ENCODE measurements around the gene FAM219A. TPM values are rescaled to one million over a fixed set of nuclear protein-coding genes. Genes with fewer than 3 reads are reported as not detected.
"Not testable (repeated sequence)": the region's sequence is repeated elsewhere in the genome, so short reads cannot be mapped to it uniquely, and the experiment has no call there.

The FAM219A gene
- total RNA-seq, 1 experiment from 2014 or later = 13.1 TPM

- peak; percentile 84 for DNase-seq (ENCODE audit: low read depth)
- in situ Hi-C loops (cut with HindIII; ENCODE audit: low pct_unique_long_range_greater_than_20kb, low sequenced_read_pairs) = no loop called here
Measured at GRCh38 chr9:34454571-34455065, 3.8 kb downstream of the FAM219A start.

- DNase-seq (ENCODE audit: low read depth) = no peak
- in situ Hi-C loops (cut with HindIII; ENCODE audit: low pct_unique_long_range_greater_than_20kb, low sequenced_read_pairs) = no loop called here
Measured at GRCh38 chr9:34452568-34452967, 5.8 kb downstream of the FAM219A start.

- in situ Hi-C loops (cut with HindIII; ENCODE audit: low pct_unique_long_range_greater_than_20kb, low sequenced_read_pairs) = no loop called here
- DNase-seq (ENCODE audit: low read depth) = no peak
Measured at GRCh38 chr9:34451545-34451944, 6.8 kb downstream of the FAM219A start.

DNA sequence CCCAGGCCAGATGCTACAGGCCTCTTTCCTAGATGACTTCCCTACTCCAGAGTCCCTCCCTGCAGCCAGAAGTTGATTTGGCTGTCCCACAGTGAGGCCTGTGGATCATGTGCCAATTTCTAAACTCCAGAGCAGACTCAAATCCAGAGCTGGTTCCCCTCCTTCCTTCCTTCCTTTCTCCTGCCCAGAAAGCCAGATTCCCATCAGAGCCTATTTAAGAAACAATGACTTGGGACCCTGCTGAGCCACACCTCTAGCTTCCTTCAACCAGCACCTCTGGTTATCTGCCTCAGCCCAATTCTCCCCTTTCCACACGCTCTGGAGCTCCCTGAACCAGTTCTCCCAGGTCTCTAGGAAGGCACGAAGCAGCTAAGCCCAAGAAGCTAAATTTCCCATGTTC is 7.2 kb downstream of the FAM219A start:
- in situ Hi-C loops (cut with HindIII; ENCODE audit: low pct_unique_long_range_greater_than_20kb, low sequenced_read_pairs) = no loop called here
- no peak for DNase-seq (ENCODE audit: low read depth)

DNA sequence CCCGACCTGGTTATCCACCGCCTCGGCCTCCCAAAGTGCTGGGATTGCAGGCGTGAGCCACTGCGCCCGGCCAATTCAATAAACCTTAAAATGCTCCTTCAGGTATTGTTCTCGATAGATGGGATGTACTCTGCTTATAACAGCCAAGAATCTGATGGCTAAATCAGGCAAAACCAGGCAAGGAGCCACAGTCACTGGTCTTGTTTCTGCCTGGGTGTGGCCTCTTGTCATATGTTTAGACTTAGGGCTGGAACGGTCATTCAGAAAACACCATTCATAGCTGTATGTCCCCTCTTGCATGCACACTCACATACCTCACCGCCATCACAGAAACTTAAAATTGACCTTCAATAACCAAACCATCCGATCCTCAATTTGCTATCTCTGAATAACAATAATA is 7.7 kb downstream of the FAM219A start:
- in situ Hi-C loops (cut with HindIII; ENCODE audit: low pct_unique_long_range_greater_than_20kb, low sequenced_read_pairs) = no loop called here
- DNase-seq (ENCODE audit: low read depth) = no peak

DNA sequence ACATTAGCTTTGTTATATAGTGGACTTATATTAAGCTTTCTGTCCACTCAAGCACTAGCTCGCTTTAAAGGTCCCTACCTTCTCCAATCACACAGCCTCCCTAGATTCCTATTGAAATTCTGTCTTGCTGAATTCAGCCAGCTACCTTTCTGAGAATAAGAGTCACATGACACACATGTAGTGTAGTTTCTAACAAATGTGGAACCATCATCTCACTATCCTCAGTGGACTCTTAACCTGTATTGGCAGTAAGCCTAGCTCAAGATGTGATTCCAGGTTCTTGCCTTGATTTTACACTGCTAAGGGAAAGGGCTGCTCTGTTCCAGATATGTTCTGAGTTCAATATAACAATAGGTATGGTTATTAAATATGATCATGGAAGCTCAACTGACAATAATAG is 11.4 kb downstream of the FAM219A start:
- DNase-seq (ENCODE audit: low read depth) = no peak
- in situ Hi-C loops (cut with HindIII; ENCODE audit: low pct_unique_long_range_greater_than_20kb, low sequenced_read_pairs) = no loop called here

- DNase-seq (ENCODE audit: low read depth) = no peak
- in situ Hi-C loops (cut with HindIII; ENCODE audit: low pct_unique_long_range_greater_than_20kb, low sequenced_read_pairs) = no loop called here
Measured at GRCh38 chr9:34446468-34446891, 11.9 kb downstream of the FAM219A start.

GRCh38 chr9:34443976-34444375 is 14.4 kb downstream of the FAM219A start:
- in situ Hi-C loops (cut with HindIII; ENCODE audit: low pct_unique_long_range_greater_than_20kb, low sequenced_read_pairs) = no loop called here

DNA sequence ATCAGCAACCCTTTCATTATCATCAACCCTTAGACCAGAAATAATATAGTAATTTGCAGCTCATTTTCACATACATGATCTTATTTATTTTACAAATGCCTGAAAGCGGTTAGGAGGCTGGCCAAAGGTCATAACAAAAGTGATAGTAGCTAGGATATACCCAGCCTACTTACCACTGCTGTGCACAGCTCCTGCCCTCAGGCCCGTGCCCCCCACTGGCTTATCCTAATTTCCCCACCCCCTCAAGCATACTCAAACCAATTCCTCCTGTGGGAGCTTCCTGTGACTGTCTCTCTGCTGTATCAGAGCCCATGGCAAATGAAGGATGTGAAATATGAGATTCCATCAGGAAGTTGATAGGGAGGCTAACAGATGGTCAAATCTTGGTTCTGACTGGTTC is 14.8 kb downstream of the FAM219A start:
- DNase-seq (ENCODE audit: low read depth) = no peak
- in situ Hi-C loops (cut with HindIII; ENCODE audit: low pct_unique_long_range_greater_than_20kb, low sequenced_read_pairs) = no loop called here

More at GRCh38 chr9:34443976-34444375, 14.4 kb downstream of the FAM219A start:
- DNase-seq (ENCODE audit: low read depth) = no peak

- in situ Hi-C loops (cut with HindIII; ENCODE audit: low pct_unique_long_range_greater_than_20kb, low sequenced_read_pairs) = no loop called here
- no peak for DNase-seq (ENCODE audit: low read depth)
Measured at GRCh38 chr9:34442770-34443169, 15.6 kb downstream of the FAM219A start.

DNA sequence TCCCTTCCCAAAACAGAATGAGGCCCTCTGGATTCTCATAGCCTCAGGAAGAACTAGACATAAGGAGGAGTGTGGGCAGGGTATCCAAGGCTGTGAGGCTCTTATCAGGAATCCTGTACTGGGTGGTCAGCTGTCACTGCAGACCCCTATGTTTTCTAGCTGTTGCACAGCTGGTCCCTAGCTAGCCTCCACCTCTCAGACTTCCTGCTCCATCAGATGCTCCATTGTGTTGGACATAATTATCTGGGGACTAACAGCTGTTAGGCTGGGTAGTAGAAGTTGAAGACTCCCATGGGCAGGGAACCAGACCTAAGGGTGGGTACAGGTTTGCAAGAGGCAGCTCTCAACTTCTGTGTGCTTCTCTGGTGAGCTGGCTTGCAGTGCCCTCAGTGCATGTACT is 18.4 kb downstream of the FAM219A start:
- in situ Hi-C loops (cut with HindIII; ENCODE audit: low pct_unique_long_range_greater_than_20kb, low sequenced_read_pairs) = no loop called here
- DNase-seq (ENCODE audit: low read depth) = no peak

- in situ Hi-C loops (cut with HindIII; ENCODE audit: low pct_unique_long_range_greater_than_20kb, low sequenced_read_pairs) = not testable (repeated sequence)
Measured at GRCh38 chr9:34438465-34438864, 19.9 kb downstream of the FAM219A start.

DNA sequence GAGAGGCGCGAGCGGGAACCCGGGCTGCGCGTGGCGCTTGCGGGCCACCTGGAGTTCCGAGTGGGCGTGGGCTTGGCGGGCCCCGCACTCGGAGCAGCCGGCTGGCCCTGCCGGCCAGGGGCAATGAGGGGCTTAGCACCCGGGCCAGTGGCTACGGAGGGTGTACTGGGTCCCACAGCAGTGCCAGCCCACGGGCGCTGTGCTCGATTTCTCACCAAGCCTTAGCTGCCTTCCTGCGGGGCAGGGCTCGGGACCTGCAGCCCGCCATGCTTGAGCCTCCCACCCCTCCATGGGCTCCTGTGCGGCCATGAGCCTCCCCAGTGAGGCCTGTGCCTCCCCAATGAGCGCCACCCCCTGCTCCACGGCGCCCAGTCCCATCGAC is 20.5 kb downstream of the FAM219A start:
- DNase-seq (ENCODE audit: low read depth); in situ Hi-C loops (cut with HindIII; ENCODE audit: low pct_unique_long_range_greater_than_20kb, low sequenced_read_pairs): not testable (repeated sequence)

More at GRCh38 chr9:34438465-34438864, 19.9 kb downstream of the FAM219A start:
- not testable (repeated sequence) for DNase-seq (ENCODE audit: low read depth)

DNA sequence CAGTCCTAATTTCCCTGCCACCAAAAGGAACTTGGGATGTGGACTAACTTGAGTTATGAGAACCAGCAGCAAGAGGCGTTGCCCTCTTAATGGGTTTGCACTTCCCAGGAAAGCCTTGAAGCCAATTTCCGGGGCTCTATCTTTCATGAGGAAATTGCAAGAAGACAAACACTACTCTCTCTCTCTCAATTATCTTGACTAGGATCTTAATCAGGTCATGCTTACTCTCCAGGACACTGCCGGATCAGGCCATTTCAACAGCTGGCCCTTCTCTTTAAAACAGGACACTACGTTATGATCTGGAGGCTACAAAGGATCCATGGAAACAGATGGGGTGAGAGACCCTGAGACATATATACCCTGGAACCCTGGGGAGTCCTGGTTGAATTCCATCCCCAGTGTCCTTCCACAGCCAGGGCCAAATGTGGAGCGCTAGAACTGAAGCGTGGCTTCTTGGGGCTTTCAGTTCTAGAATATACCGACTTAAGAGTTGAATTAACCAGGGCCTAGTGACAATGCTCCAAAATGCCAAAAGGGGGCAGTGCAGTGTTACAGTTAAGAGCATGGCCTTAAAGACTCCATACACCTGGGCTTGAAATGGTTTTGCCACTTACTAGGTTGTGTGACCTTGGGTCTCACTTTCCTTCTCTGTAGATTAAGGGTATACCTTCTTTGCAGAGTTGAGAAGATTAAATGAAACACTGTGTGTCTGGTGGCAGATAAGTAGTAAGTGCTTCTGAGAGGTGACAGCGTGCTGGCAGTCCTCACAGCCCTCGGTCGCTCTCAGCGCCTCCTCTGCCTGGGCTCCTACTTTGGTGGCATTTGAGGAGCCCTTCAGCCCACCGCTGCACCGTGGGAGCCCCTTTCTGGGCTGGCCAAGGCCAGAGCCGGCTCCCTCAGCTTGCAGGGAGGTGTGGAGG is 21.1 kb downstream of the FAM219A start:
- peak; percentile 17 for DNase-seq (ENCODE audit: low read depth)
- in situ Hi-C loops (cut with HindIII; ENCODE audit: low pct_unique_long_range_greater_than_20kb, low sequenced_read_pairs) = no loop called here

DNA sequence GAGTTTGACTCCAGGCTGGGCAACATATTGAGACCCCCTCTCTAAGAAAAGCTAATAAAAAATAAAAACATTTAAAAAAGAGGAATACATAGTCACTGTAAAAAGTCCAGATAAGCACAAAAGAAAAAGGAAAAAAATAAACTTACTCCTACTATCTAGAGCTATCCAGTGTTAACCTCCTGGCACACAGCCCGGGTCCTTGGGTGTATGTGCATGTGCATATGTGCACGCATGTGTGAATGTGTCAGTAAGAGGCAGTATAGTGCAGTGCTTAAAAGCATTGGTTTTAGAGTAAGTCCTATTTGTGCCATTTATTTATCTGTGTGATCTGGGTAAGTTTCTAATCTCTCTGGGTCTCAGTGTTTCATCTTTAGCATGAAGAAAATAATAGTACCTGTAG is 26.7 kb downstream of the FAM219A start:
- no peak for DNase-seq (ENCODE audit: low read depth)
- in situ Hi-C loops (cut with HindIII; ENCODE audit: low pct_unique_long_range_greater_than_20kb, low sequenced_read_pairs) = no loop called here

DNA sequence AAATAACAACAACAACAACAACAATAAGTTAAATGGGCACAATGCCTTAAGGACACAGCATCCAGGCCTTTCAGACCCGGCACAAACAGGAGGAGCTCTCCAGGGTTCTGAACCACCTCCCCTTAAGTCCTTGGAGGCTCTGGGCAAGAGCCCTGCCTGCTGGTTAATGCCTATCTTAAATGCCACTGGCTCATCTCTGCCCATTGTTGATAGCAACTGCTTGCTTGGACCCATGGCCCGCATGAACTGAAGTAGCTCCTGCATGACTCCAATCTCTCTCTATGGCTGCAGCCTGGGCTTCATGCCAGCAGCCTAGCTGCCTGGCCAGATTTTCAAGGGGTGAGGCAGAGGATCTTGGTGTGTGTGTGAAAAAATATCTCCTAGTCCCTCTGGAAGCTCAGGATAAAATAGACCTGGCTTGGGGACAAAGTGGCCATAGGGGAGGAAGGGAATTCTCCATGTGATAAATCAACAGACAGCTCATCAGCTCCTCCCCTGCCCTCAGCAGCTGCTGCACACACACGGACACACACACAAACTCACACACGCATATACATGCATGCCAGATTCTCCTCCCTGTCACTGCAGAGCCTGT is 27.4 kb downstream of the FAM219A start:
- in situ Hi-C loops (cut with HindIII; ENCODE audit: low pct_unique_long_range_greater_than_20kb, low sequenced_read_pairs) = no loop called here
- DNase-seq (ENCODE audit: low read depth) = peak; percentile 22

DNA sequence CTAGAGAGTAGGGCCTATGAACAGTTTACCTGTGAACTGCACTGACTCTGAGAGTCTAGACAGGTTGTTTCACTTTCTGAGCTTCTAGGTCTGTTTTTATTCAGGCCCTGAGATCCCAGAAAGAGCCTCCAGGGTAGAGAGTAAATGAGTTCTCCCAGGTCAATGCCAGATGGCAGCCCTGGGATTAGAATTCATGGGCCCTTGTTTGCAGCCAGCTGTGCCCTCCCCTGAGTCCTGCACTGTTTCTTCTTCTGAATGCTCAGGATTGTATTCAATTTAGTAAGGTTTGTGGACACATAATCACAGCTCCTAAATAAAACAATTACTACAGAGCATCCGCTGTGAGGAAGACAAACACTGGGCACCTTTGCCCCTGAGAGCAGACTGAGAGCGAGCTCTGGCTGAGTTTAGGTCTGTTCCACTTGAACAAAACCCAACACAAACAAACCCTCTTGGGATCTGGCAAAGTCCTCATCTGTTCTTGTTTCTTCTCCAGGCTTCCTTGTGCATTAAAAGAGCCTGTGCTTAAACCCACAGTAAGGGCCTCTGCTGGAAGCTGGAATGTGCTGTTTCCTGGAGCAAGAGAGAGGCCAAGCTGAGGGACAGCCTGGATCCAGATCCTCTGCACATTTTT is 29.9 kb downstream of the FAM219A start:
- DNase-seq (ENCODE audit: low read depth) = no peak
- in situ Hi-C loops (cut with HindIII; ENCODE audit: low pct_unique_long_range_greater_than_20kb, low sequenced_read_pairs) = no loop called here

DNA sequence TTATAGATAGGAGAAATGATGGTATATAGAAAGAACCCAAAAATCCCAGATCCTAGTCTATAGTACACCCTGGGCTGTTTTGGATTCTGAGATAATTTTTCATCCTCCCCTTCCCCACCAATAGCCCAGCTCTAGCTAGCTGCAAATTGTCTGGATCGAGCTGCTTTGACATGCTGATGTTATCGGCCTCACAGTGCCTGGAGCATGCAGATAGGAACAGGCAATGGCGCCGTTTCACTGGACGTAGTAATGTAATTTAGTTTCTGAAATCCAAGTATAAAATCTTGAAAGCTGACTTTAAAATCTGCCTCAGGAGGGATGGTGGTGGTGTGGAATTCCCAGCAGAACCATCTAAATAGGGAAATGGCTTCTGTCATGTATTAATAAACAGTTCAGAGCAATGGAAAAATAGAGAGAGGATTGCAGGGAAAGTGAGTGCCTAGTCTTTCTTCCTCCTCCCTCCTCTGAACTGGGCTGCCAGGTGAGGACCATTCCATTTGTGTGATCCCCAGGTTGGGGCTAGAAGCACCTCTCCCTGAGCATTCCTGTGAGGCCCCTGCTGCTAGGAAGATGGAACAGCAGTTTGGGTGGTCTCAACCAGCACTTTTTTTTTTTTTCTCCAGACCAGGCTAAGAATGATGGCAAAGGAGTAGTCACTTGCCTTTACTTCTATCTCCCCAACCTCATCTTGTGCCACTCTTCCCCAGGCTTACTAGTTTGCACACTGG is 31.9 kb downstream of the FAM219A start:
- DNase-seq (ENCODE audit: low read depth) = no peak
- in situ Hi-C loops (cut with HindIII; ENCODE audit: low pct_unique_long_range_greater_than_20kb, low sequenced_read_pairs) = no loop called here
